Right lobe of liver (tissue), 6 donors: ENCODE results near the gene DBN1. TPM values are rescaled to one million over a fixed set of nuclear protein-coding genes. Genes with fewer than 3 reads are reported as not detected.

Source experiments
- ATAC-seq, 4 donors: fragments of 200-7000 bp; cut with Tn5 transposase; one replicate each; pipeline ENCODE4 v1.9.1; 2020; ENCODE audit warnings: mild to moderate bottlenecking in 4 of 4, moderate library complexity in 4 of 4
- DNase-seq, 3 donors: peaks; one replicate each; pipeline ENCODE4 v3.0.0-alpha.2; 2020
- H3K27ac ChIP-seq, 3 donors: fragments of 200-600 bp; one replicate each; pipeline ENCODE4 v1.8.0; 2022
- H3K27me3 ChIP-seq, 2 donors: fragments of 200-600 bp; one replicate each; pipeline ENCODE4 v1.8.0; 2022
- H3K36me3 ChIP-seq, 4 donors: fragments of 200-600 bp; sonication (generic) in 1 of 4; one replicate each; pipeline versions ENCODE4 v1.5.1 to v1.8.0; 2017 to 2022; ENCODE audit warnings: control low read depth in 1 of 4
- H3K4me1 ChIP-seq, 4 donors: fragments of 200-600 bp; sonication (generic) in 1 of 4; one replicate each; pipeline versions ENCODE4 v1.5.1 to v1.8.0; 2017 to 2022; ENCODE audit warnings: control low read depth in 1 of 4
- H3K4me3 ChIP-seq, 3 donors: fragments of 200-600 bp; one replicate each; pipeline ENCODE4 v1.8.0; 2022
- H3K9me3 ChIP-seq, 4 donors: fragments of 200-600 bp; sonication (generic) in 1 of 4; one replicate each; pipeline versions ENCODE4 v1.5.1 to v1.8.0; 2017 to 2022; ENCODE audit warnings: control low read depth in 1 of 4
- POLR2A ChIP-seq: fragments of 450-650 bp; IDR thresholded peaks from one replicate; pipeline ENCODE4 v1.6.1; 2017; ENCODE audit warnings: antibody characterized with exemption, mild to moderate bottlenecking
- WGBS: methylation state at CpG from one replicate; pipeline ENCODE4 v1.1.6; 2018; ENCODE audit warnings: low coverage, low lambda C conversion rate; ENCODE audit not compliant: insufficient coverage; ENCODE audit errors: missing lambda C conversion rate; 5-methylcytosine and 5-hydroxymethylcytosine counted together
- intact Hi-C, 2 donors: fragments of 100-400 bp; cut with DNase I; formaldehyde crosslinking; loops; one replicate each; pipeline versions ENCODE4 v1.11.2 to v1.14.1; 2022
- total RNA-seq, 6 experiments: library from RNA; depleted of rRNA in 2 of 6; stranded (reverse); fragments of >200 nt in 2 of 6; fragmentation: NEBNext Ultra II Directional in 3 of 6; extraction: Animal tissue kit (Norgen Biotek cat#: 25700) in 3 of 6; gene quantifications; one replicate each; pipeline versions ENCODE4 v1.1.0 to v1.2.4, GENCODE V29; 2016 to 2023
- TF ChIP-seq, protein P1 (sequence below), 4 donors: fragments of 200-600 bp in 3 of 4; fragments of 450-650 bp in 1 of 4; IDR thresholded peaks; one replicate each; pipeline versions ENCODE4 v1.5.1 to v1.8.0; 2016 to 2022; ENCODE audit warnings: antibody characterized with exemption in 4 of 4, mild to moderate bottlenecking in 2 of 4
- donor health status: DM: no; HTN: yes; CAD: no.
- donor health status: DM: no; HTN: no; CAD: no.
- donor health status: DM: no; HTN: no; CAD: no.
- donor health status: DM: no; HTN: yes; CAD: no.
- donor health status: DM: no; HTN: yes; CAD: no.

The DBN1 gene
- total RNA-seq, 6 experiments from 2014 or later, result 1.1 to 4.6 (median 3.1) TPM

DNA sequence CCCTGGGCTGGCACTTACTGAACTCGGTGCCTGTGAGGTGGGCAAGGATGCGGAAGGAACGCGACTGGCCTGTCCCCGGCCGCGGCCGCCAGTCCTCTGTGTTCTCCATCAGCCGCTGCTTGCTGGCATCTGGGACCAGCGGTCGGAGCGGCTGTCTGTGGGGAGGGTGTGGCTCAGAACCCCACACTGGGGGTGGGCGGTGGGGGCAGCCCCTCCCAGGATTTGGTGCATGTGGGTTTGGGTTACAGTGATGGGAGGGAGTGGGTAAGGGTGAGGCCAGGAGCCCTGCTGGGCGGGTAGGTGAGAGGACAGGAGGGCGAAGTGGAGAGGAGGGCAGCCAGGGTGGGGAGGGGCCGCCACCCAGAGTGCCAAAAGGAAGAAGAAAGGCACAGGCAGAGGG lies 17.6 kb upstream of the DBN1 start:
- H3K27me3 ChIP-seq, result no peaks in the 10 kb centered on the region
- H3K27ac ChIP-seq, result no peak overlapping the region
- TF ChIP-seq, protein P1, sequence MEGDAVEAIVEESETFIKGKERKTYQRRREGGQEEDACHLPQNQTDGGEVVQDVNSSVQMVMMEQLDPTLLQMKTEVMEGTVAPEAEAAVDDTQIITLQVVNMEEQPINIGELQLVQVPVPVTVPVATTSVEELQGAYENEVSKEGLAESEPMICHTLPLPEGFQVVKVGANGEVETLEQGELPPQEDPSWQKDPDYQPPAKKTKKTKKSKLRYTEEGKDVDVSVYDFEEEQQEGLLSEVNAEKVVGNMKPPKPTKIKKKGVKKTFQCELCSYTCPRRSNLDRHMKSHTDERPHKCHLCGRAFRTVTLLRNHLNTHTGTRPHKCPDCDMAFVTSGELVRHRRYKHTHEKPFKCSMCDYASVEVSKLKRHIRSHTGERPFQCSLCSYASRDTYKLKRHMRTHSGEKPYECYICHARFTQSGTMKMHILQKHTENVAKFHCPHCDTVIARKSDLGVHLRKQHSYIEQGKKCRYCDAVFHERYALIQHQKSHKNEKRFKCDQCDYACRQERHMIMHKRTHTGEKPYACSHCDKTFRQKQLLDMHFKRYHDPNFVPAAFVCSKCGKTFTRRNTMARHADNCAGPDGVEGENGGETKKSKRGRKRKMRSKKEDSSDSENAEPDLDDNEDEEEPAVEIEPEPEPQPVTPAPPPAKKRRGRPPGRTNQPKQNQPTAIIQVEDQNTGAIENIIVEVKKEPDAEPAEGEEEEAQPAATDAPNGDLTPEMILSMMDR (IDR thresholded peaks at IDR 0.05), result no peak
- TF ChIP-seq POLR2A, result no peak
- intact Hi-C loops, result no loop called here
- ATAC-seq (no peak), DNase-seq (no peak)
- H3K4me3 ChIP-seq, result no peak overlapping the region
- no peaks in the 10 kb centered on the region for H3K9me3 ChIP-seq
- 96% methylated on average over 3 of the region's 16 CpGs for WGBS
- no peaks in the 10 kb centered on the region for H3K4me1 ChIP-seq
- H3K36me3 ChIP-seq, result peaks cover 0 to 2% (median 0%) of the 10 kb centered on the region in 4 donors

DNA sequence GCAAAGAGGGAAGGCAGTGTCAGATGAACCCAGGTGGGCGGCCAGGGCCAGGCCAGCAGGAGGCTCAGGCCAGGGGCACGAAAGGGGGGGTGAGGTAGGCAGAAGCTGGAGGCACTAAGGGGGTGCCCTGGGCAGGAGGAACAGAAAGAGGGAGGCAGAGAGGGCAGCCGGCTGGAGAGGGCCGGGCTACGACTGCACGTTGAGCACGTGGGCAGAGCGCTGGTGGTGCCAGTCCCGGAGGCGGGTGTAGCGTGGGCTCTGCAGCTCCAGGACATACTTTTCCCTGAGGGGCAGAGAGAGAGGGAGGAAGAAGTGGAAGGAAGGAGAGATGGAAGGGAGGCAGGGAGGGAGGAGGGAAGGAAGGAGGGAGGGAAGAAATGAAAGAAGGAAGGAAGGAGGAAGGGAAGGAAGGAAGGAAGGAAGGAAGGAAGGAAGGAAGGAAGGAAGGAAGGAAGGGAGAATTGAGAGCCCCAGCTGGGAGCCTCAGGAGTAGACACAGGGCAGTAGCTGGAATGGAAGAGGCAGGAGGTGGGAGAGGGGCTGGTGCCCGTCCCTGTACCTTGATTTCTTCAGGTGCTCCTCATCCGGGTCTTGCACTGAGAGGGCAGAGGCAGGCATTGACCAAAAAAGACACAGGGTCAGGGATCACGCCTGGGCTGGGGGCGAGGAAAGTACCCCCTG lies 17.0 kb upstream of the DBN1 start:
- no peak for TF ChIP-seq POLR2A
- TF ChIP-seq, protein P1 (IDR thresholded peaks at IDR 0.05), result no peak
- Histone ChIP-seq H3K36me3 (peaks cover 0 to 2% (median 0%) of the 10 kb centered on the region in 4 donors), H3K4me1 (no peaks in the 10 kb centered on the region), H3K9me3 (no peaks in the 10 kb centered on the region), H3K27me3 (no peaks in the 10 kb centered on the region), H3K4me3 (no peak overlapping the region), H3K27ac (no peak overlapping the region)
- intact Hi-C loops, result no loop called here
- DNase-seq (no peak), ATAC-seq (no peak)
- WGBS, result 79% methylated on average over 10 of the region's 15 CpGs

- peaks cover 0 to 2% (median 0%) of the 10 kb centered on the region in 4 donors for H3K36me3 ChIP-seq
- H3K4me1 ChIP-seq, result no peaks in the 10 kb centered on the region
- TF ChIP-seq, protein P1 (IDR thresholded peaks at IDR 0.05), result no peak
- no peak for TF ChIP-seq POLR2A
- no peaks in the 10 kb centered on the region for H3K9me3 ChIP-seq
- DNase-seq, result no peak
- ATAC-seq, result no peak
- no peaks in the 10 kb centered on the region for H3K27me3 ChIP-seq
- H3K27ac ChIP-seq, result no peak overlapping the region
- 100% methylated on average over 1 of the region's 26 CpGs for WGBS
- no peak overlapping the region for H3K4me3 ChIP-seq
- intact Hi-C loops, result no loop called here
Measured at GRCh38 chr5:177489119-177489716, 15.8 kb upstream of the DBN1 start.

DNA sequence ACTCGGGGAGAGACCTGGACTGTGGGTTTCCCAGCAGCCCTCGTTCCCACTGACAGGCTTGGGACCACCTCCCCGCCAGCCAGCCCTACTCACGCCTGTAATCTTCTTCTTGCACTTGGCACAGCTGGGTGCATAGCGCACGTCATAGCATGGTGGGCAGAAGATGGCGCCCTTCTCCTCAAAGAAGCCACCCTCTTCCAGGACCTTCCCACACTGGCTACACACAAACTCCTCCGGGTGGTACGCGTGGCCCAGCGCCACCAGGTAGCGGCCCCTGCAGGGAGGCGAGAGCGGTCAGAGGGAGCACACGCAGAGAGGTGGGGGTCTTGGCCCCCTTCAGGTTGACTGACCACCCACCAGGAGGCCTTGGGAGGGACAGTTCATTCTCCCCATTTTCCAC lies 14.5 kb upstream of the DBN1 start:
- no peaks in the 10 kb centered on the region for H3K4me1 ChIP-seq
- H3K9me3 ChIP-seq, result no peaks in the 10 kb centered on the region
- ATAC-seq (no peak), DNase-seq (no peak)
- peaks cover 0 to 2% (median 0%) of the 10 kb centered on the region in 4 donors for H3K36me3 ChIP-seq
- H3K27me3 ChIP-seq, result no peaks in the 10 kb centered on the region
- TF ChIP-seq, protein P1 (IDR thresholded peaks at IDR 0.05), result no peak
- no peak for TF ChIP-seq POLR2A
- WGBS, result 74% methylated on average over 3 of the region's 15 CpGs
- H3K4me3 ChIP-seq, result no peak overlapping the region
- H3K27ac ChIP-seq, result no peak overlapping the region
- intact Hi-C loops, result no loop called here
